CD8-positive, alpha-beta memory T cell (primary cell): ENCODE data around the gene NTN5. TPM values are rescaled to one million over a fixed set of nuclear protein-coding genes. Genes with fewer than 3 reads are reported as not detected.

ENCODE experiments used
- CTCF ChIA-PET: fragments of 350-600 bp; sonication (Branson Sonifier 250); formaldehyde crosslinking; loops from one replicate; lab custom pipeline; 2021; ENCODE audit warnings: antibody characterized with exemption; lab: Charles Lee
- POLR2A ChIA-PET: fragments of 350-600 bp; sonication (Branson Sonifier 250); formaldehyde crosslinking; loops from one replicate; lab custom pipeline; 2021; ENCODE audit warnings: antibody characterized with exemption; lab: Charles Lee
- DNase-seq, 5 donors: peaks; one replicate each; pipeline versions ENCODE4 v3.0.0 to v3.0.0-alpha.2; 2020 to 2022; ENCODE audit warnings: mixed read lengths in 1 of 5
- H3K27ac ChIP-seq: one replicate; pipeline ENCODE4 v1.7.0; 2013; ENCODE audit warnings: low read depth, mild to moderate bottlenecking, low read length, moderate library complexity
- H3K27me3 ChIP-seq: 2 replicates; pipeline ENCODE4 v1.7.0; 2013; ENCODE audit warnings: low read length, mild to moderate bottlenecking; ENCODE audit not compliant: insufficient read depth, poor library complexity, severe bottlenecking
- H3K36me3 ChIP-seq: 2 replicates; pipeline ENCODE4 v1.7.0; 2013; ENCODE audit warnings: mild to moderate bottlenecking, low read length, moderate library complexity; ENCODE audit not compliant: insufficient read depth
- H3K4me1 ChIP-seq: 2 replicates; pipeline ENCODE4 v1.7.0; 2013; ENCODE audit warnings: mild to moderate bottlenecking, low read length, moderate library complexity; ENCODE audit not compliant: insufficient read depth
- H3K4me3 ChIP-seq: 2 replicates; pipeline ENCODE4 v1.7.0; 2013; ENCODE audit warnings: mild to moderate bottlenecking, low read length
- H3K9me3 ChIP-seq: 2 replicates; pipeline ENCODE4 v1.7.0; 2013; ENCODE audit warnings: mild to moderate bottlenecking, low read length
- H3K27ac Mint-ChIP-seq, 8 donors: one replicate each; pipeline ENCODE4 v1.8.0; 2020 to 2021; ENCODE audit warnings: mixed read lengths in 8 of 8, mild to moderate bottlenecking in 6 of 8, inconsistent platforms in 3 of 8, moderate library complexity in 3 of 8
- H3K27me3 Mint-ChIP-seq, 2 donors: one replicate each; pipeline ENCODE4 v1.8.0; 2020 to 2021; ENCODE audit warnings: mixed read lengths in 2 of 2, mild to moderate bottlenecking in 1 of 2, moderate library complexity in 1 of 2
- H3K36me3 Mint-ChIP-seq, 3 donors: one replicate each; pipeline ENCODE4 v1.8.0; 2020 to 2021; ENCODE audit warnings: mixed read lengths in 3 of 3, inconsistent platforms in 1 of 3, mild to moderate bottlenecking in 1 of 3
- H3K4me1 Mint-ChIP-seq, 3 donors: one replicate each; pipeline ENCODE4 v1.8.0; 2020 to 2021; ENCODE audit warnings: mixed read lengths in 3 of 3, inconsistent platforms in 1 of 3, mild to moderate bottlenecking in 1 of 3
- H3K4me3 Mint-ChIP-seq, 7 donors: one replicate each; pipeline ENCODE4 v1.8.0; 2020 to 2021; ENCODE audit warnings: mixed read lengths in 7 of 7, mild to moderate bottlenecking in 6 of 7, moderate library complexity in 4 of 7, inconsistent platforms in 2 of 7
- H3K9me3 Mint-ChIP-seq, 5 donors: one replicate each; pipeline ENCODE4 v1.8.0; 2020 to 2022; ENCODE audit warnings: mixed read lengths in 5 of 5, mild to moderate bottlenecking in 3 of 5, moderate library complexity in 2 of 5, inconsistent platforms in 1 of 5
- polyA plus RNA-seq: library from polyadenylated mRNA; unstranded; fragments of 300-500 nt; fragmentation: Illumina TruSeq; gene quantifications from one replicate; pipeline ENCODE4 v1.2.3, GENCODE V29; 2021
- total RNA-seq, 2 experiments: library from RNA; stranded (reverse); gene quantifications; one replicate each; pipeline ENCODE4 v1.2.3, GENCODE V29; 2021

The NTN5 gene
- total and polyA plus RNA-seq, 3 experiments from 2014 or later: 0.11 to 0.33 TPM; not detected in 1

DNA sequence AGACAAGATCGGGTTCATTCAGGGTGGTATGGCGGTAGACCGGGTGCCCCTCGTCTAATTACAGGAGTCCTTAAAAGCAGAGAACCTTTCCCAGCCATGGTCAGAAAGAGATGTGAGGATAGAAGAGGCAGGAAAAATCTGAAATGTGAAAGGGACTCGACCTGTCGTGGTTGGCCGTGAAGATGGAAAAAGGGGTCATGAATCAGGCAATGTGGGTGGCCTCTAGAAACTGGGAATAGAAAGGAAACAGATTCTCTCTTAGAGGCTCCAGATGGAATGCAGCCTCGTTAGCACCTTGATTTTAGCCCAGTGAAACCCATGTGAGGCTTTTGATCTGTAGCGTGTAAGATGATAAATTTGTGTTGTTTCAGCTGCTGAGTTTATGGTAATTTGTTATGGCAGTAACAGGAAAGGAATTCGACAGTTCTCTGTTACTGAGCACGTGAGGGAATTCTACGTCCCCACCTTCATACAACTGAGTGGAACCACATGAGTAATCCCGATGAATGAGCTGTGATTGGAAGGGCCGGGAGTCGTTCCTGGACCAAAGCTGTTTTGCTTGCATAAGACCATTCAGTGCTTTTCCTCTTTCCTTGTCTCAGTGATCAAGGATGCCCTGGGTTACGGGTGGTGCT is 15.9 kb downstream of the NTN5 start:
- no peak for DNase-seq
- no peak overlapping the region for H3K4me3 Mint-ChIP-seq
- H3K36me3 Mint-ChIP-seq: no peaks in the 10 kb centered on the region
- peaks cover 10% of the 10 kb centered on the region for H3K4me1 ChIP-seq
- H3K9me3 Mint-ChIP-seq: no peaks in the 10 kb centered on the region
- H3K4me3 ChIP-seq: no peak overlapping the region
- H3K27ac Mint-ChIP-seq: no peak overlapping the region
- H3K27me3 Mint-ChIP-seq: peaks cover 4 to 8% of the 10 kb centered on the region in 2 donors
- no peaks in the 10 kb centered on the region for H3K27me3 ChIP-seq
- POLR2A ChIA-PET: no interaction called here
- H3K36me3 ChIP-seq: no peaks in the 10 kb centered on the region
- CTCF ChIA-PET: interaction anchor here (4.7 kb wide), 1 partner anchor 11 kb away, joined by 13 read pairs; the partner anchor contains the start of gene CA11
- peaks cover 7 to 9% (median 9%) of the 10 kb centered on the region in 3 donors for H3K4me1 Mint-ChIP-seq
- H3K9me3 ChIP-seq: no peaks in the 10 kb centered on the region
- no peak overlapping the region for H3K27ac ChIP-seq

GRCh38 chr19:48654299-48655059 is 18.3 kb downstream of the NTN5 start:
- no peaks in the 10 kb centered on the region for H3K36me3 Mint-ChIP-seq
- Histone ChIP-seq H3K9me3 (no peaks in the 10 kb centered on the region), H3K4me1 (peaks cover 4% of the 10 kb centered on the region), H3K27me3 (no peaks in the 10 kb centered on the region), H3K4me3 (no peak overlapping the region), H3K36me3 (no peaks in the 10 kb centered on the region), H3K27ac (no peak overlapping the region)
- no peak for DNase-seq
- H3K4me1 Mint-ChIP-seq: peaks cover 3 to 8% (median 7%) of the 10 kb centered on the region in 3 donors
- H3K9me3 Mint-ChIP-seq: no peaks in the 10 kb centered on the region
- CTCF ChIA-PET: interaction anchor here (4.7 kb wide), 1 partner anchor 9 kb away, joined by 13 read pairs; the partner anchor contains the start of gene CA11
- no peak overlapping the region for H3K4me3 Mint-ChIP-seq
- peaks cover 3 to 8% of the 10 kb centered on the region in 2 donors for H3K27me3 Mint-ChIP-seq
- H3K27ac Mint-ChIP-seq: no peak overlapping the region
- POLR2A ChIA-PET: interaction anchor here (0.6 kb wide), 1 partner anchor 22 kb away, joined by 3 read pairs; no protein-coding TSS in a partner anchor

- Mint-ChIP-seq H3K9me3 (no peaks in the 10 kb centered on the region), H3K36me3 (no peaks in the 10 kb centered on the region), H3K27me3 (no peaks in the 10 kb centered on the region), H3K27ac (peak overlapping the region in 3 of 8 donors; percentile 21 to 75 (median 35)), H3K4me1 (peaks cover 16 to 28% (median 26%) of the 10 kb centered on the region in 3 donors), H3K4me3 (no peak overlapping the region)
- peaks cover 19% of the 10 kb centered on the region for H3K4me1 ChIP-seq
- no peaks in the 10 kb centered on the region for H3K27me3 ChIP-seq
- H3K27ac ChIP-seq: no peak overlapping the region
- no peaks in the 10 kb centered on the region for H3K9me3 ChIP-seq
- ChIA-PET CTCF (no interaction called here), POLR2A (no interaction called here)
- DNase-seq: no peak
- no peak overlapping the region for H3K4me3 ChIP-seq
- H3K36me3 ChIP-seq: no peaks in the 10 kb centered on the region
Observed at GRCh38 chr19:48651683-48652048, 21.2 kb downstream of the NTN5 start.

DNA sequence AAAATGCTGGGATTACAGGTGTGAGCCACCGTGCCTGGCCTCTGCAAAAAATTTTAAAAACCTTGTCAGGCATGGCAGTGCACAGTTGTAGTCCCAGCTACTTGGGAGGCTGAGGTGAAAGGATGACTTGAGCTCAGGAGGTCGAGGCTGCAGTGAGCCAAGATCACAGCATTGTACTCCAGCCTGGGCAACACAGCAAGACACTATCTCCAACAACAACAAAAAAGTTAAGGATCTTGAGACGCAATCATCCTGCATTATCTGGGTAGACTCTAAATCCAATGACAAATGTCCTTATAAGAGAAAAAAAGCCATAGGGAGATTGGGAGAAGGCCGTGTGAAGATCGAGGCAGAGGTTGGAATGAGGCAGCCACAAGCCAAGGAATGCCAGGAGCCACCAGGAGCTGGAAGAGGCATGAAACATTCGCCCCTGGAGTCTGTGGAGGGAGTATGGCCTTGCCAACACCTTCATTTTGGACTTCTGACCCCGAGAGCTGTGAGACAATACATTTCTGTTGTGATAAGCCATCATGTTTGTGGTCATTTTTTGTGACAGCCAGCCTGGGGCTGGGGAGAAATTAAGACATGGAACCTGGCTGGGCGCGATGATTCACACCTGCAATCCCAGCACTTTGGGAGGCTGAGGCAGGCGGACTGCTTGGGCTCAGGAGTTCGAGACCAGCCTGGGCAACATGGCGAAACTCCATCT is 21.7 kb downstream of the NTN5 start:
- H3K4me3 ChIP-seq: no peak overlapping the region
- Mint-ChIP-seq H3K36me3 (no peaks in the 10 kb centered on the region), H3K9me3 (no peaks in the 10 kb centered on the region), H3K27ac (peak overlapping the region in 5 of 8 donors; percentile 13 to 65 (median 24)), H3K4me1 (peaks cover 16 to 32% (median 28%) of the 10 kb centered on the region in 3 donors), H3K27me3 (no peaks in the 10 kb centered on the region), H3K4me3 (peak overlapping the region in 1 of 7 donors; percentile 1)
- H3K27ac ChIP-seq: no peak overlapping the region
- H3K4me1 ChIP-seq: peaks cover 19% of the 10 kb centered on the region
- CTCF ChIA-PET: no interaction called here
- no peaks in the 10 kb centered on the region for H3K27me3 ChIP-seq
- DNase-seq: no peak
- H3K9me3 ChIP-seq: no peaks in the 10 kb centered on the region
- H3K36me3 ChIP-seq: no peaks in the 10 kb centered on the region
- POLR2A ChIA-PET: no interaction called here

DNA sequence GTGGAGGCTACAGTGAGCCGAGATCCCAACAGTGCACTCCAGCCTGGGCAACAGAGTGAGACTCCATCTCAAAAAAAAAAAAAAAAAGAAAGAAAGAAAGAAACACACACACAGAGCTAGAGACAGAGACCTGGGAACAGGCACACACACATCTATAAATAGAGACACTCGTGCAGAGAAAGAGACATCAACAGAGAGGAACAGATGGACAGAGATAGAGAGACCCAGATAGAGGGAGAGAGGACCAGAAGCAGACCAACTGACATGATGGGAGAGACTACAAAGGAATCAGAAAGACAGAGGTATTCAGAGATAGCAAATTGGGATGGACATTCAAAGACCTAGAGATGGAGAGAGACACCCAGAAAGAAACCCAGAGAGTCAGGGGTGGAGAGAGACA is 24.7 kb downstream of the NTN5 start:
- peaks cover 30 to 48% (median 43%) of the 10 kb centered on the region in 3 donors for H3K4me1 Mint-ChIP-seq
- H3K27me3 Mint-ChIP-seq: no peaks in the 10 kb centered on the region
- no peak overlapping the region for H3K27ac ChIP-seq

DNA sequence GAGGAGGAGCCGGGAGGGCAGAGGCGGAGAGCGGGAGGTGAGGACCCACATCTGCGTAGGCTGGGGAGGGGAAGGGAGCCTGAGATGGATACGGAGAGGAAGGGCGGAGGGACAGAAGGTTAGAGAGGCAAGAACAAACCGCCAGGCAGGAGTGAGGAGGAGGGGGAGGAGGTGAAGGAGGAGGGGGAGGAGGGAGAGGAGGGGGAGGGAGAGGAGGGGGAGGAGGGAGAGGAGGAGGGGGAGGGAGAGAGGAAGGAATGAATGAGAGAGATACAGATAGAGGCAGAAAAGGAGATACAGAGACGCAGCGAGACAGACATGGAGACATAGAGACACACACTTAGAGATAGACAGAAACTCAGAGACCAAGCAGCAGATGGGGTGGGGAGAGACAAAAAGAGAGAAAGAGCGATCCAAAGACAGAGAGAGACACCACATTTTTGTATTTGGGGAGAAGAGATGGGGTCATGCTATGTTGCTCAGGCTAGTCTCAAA is 26.0 kb downstream of the NTN5 start:
- Mint-ChIP-seq H3K36me3 (no peaks in the 10 kb centered on the region), H3K4me3 (peak overlapping the region; percentile 33 to 95 (median 71)), H3K27ac (peak overlapping the region; percentile 44 to 92 (median 84)), H3K27me3 (no peaks in the 10 kb centered on the region), H3K4me1 (peaks cover 34 to 54% (median 43%) of the 10 kb centered on the region in 3 donors), H3K9me3 (no peaks in the 10 kb centered on the region)
- Histone ChIP-seq H3K9me3 (no peaks in the 10 kb centered on the region), H3K27me3 (no peaks in the 10 kb centered on the region), H3K4me3 (no peak overlapping the region), H3K4me1 (peaks cover 40% of the 10 kb centered on the region), H3K27ac (peak overlapping the region; percentile 52), H3K36me3 (no peaks in the 10 kb centered on the region)
- ChIA-PET POLR2A (interaction anchor here (1.1 to 2.4 kb wide), 5 partner anchors 9 to 67 kb away, joined by 4 to 15 read pairs (median 7); partner anchors contain the start of genes DBP, RPL18 and SPHK2), CTCF (interaction anchor here (1.0 to 3.1 kb wide), 9 partner anchors 10 to 324 kb away, joined by 3 to 34 read pairs (median 6); partner anchors contain the start of genes DBP and RASIP1)
- no peak for DNase-seq

More for the DNA sequence above, 24.7 kb downstream of the NTN5 start:
- peaks cover 40% of the 10 kb centered on the region for H3K4me1 ChIP-seq
- H3K4me3 ChIP-seq: no peak overlapping the region
- H3K36me3 Mint-ChIP-seq: no peaks in the 10 kb centered on the region
- no peaks in the 10 kb centered on the region for H3K27me3 ChIP-seq
- DNase-seq: no peak
- H3K36me3 ChIP-seq: no peaks in the 10 kb centered on the region
- POLR2A ChIA-PET: no interaction called here
- CTCF ChIA-PET: interaction anchor here (0.7 to 1.7 kb wide), 2 partner anchors 158 to 194 kb away, joined by 3 to 4 read pairs; no protein-coding TSS in a partner anchor
- H3K9me3 ChIP-seq: no peaks in the 10 kb centered on the region
- peak overlapping the region in 6 of 7 donors; percentile 5 to 56 (median 18) for H3K4me3 Mint-ChIP-seq
- peak overlapping the region; percentile 44 to 95 (median 88) for H3K27ac Mint-ChIP-seq
- no peaks in the 10 kb centered on the region for H3K9me3 Mint-ChIP-seq

DNA sequence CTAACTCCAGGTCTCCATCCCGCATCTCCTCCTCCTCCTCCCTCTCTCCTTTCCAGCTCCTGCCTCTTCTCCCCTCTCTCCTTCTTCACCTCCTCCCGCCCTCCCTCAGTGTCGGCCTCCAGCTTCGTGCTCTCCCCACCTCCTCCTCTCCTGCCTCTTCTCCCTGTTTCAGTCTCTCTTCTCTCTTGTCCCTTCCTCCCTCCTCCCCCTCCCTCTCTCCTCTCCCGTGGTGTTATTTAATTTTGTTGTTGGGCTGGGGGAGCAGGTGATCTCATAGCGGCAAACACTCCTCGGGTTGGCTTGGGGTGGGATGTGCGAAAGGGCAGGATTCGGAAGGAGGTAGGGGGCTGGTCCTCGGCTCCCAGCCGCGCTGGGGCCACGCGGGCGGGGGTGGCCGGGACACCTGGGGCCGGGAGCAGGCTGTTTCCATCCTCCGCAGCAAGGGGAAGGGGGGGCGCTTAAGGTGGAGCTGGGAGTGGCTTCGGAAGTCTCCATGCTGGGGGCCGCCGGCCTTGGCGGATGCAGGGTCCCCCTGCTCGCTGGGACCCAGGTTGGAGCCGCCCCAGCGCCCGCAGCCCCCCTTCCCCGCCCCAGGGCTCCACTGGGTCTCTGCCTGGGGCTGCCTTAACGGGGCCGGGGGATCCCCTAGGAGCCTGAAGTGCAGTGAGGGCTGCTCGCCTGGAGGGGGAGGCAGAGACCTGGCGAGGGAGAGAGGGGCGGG is 26.7 kb downstream of the NTN5 start, which contains the start of gene CA11:
Gene CA11, minus strand, starts transcription at position 187 of the 721 bp plus-strand sequence. CDS start 555 bp downstream, outside the sequence.
- H3K36me3 ChIP-seq: no peaks in the 10 kb centered on the region
- H3K27me3 ChIP-seq: no peaks in the 10 kb centered on the region
- no peaks in the 10 kb centered on the region for H3K9me3 ChIP-seq
- ChIA-PET POLR2A (interaction anchor here (0.6 to 2.4 kb wide), 9 partner anchors 9 to 316 kb away, joined by 3 to 15 read pairs (median 6); partner anchors contain the start of genes DBP, RPL18 and SPHK2), CTCF (interaction anchor here (0.7 to 3.1 kb wide), 19 partner anchors 9 to 347 kb away, joined by 3 to 34 read pairs (median 5); partner anchors contain the start of genes DBP, HSD17B14, RASIP1 and RPL18)
- H3K27me3 Mint-ChIP-seq: no peaks in the 10 kb centered on the region
- H3K4me1 ChIP-seq: peaks cover 40% of the 10 kb centered on the region
- peak within 1 kb of the TSS; percentile 85 to 97 (median 93) for H3K27ac Mint-ChIP-seq
- peaks cover 36 to 57% (median 42%) of the 10 kb centered on the region in 3 donors for H3K4me1 Mint-ChIP-seq
- peak; percentile 87 to 94 (median 90) for DNase-seq
- peak within 1 kb of the TSS; percentile 52 for H3K27ac ChIP-seq
- peak within 1 kb of the TSS; percentile 90 for H3K4me3 ChIP-seq
- H3K36me3 Mint-ChIP-seq: no peaks in the 10 kb centered on the region
- peak within 1 kb of the TSS; percentile 85 to 95 (median 87) for H3K4me3 Mint-ChIP-seq
- no peaks in the 10 kb centered on the region for H3K9me3 Mint-ChIP-seq
